ENCODE results near the gene PPIA.
"Not testable (repeated sequence)": the region's sequence is repeated elsewhere in the genome, so short reads cannot be mapped to it uniquely, and the experiment has no call there.

PPIA gene

GRCh38 chr7:44811571-44811970 lies 15.1 kb downstream of the PPIA start:
- H3K4me3 ChIP-seq (ENCODE audit: low read depth, low read length): no peak overlapping the region
- TF ChIP-seq, protein P1, sequence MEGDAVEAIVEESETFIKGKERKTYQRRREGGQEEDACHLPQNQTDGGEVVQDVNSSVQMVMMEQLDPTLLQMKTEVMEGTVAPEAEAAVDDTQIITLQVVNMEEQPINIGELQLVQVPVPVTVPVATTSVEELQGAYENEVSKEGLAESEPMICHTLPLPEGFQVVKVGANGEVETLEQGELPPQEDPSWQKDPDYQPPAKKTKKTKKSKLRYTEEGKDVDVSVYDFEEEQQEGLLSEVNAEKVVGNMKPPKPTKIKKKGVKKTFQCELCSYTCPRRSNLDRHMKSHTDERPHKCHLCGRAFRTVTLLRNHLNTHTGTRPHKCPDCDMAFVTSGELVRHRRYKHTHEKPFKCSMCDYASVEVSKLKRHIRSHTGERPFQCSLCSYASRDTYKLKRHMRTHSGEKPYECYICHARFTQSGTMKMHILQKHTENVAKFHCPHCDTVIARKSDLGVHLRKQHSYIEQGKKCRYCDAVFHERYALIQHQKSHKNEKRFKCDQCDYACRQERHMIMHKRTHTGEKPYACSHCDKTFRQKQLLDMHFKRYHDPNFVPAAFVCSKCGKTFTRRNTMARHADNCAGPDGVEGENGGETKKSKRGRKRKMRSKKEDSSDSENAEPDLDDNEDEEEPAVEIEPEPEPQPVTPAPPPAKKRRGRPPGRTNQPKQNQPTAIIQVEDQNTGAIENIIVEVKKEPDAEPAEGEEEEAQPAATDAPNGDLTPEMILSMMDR (IDR thresholded peaks at IDR 0.05; ENCODE audit: low read depth, low read length): no peak

- TF ChIP-seq, protein P1 (IDR thresholded peaks at IDR 0.05; ENCODE audit: low read depth, low read length): no peak
- no peak overlapping the region for H3K4me3 ChIP-seq (ENCODE audit: low read depth, low read length)
Observed at GRCh38 chr7:44814919-44815318, 18.4 kb downstream of the PPIA start.

GRCh38 chr7:44819292-44819691 lies 22.8 kb downstream of the PPIA start:
- no peak overlapping the region for H3K4me3 ChIP-seq (ENCODE audit: low read depth, low read length)
- TF ChIP-seq, protein P1 (IDR thresholded peaks at IDR 0.05; ENCODE audit: low read depth, low read length): no peak

DNA sequence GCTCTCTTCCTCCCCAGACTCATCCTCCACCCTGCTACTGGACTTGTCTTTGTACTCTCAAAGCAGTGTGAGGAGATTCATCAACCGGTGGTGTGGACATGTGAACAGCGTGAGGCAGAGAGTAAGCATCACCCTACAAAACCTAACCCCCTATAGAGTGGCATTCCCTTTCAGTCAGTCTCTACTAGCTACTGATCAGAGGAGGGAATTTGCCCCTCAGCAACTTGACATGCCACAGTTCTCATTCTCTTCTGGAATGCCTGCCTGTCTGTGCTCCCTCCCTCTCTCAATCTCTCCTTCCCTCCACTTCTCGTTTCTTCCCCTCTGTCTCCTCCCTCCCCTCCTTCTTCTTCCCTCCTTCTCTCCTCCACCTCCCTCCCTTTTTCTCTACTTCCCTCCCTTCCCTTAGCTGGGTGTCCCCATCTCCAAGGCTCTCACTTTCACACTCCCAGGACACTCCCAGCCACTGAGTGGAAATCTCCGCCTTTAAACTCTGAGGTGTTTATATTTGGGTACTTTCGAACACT lies 26.8 kb downstream of the PPIA start:
- H3K4me3 ChIP-seq (ENCODE audit: low read depth, low read length): no peak overlapping the region
- TF ChIP-seq, protein P1 (IDR thresholded peaks at IDR 0.05; ENCODE audit: low read depth, low read length): no peak

GRCh38 chr7:44824894-44825526 lies 28.5 kb downstream of the PPIA start:
- H3K4me3 ChIP-seq (ENCODE audit: low read depth, low read length): no peak overlapping the region
- TF ChIP-seq, protein P1 (IDR thresholded peaks at IDR 0.05; ENCODE audit: low read depth, low read length): no peak

DNA sequence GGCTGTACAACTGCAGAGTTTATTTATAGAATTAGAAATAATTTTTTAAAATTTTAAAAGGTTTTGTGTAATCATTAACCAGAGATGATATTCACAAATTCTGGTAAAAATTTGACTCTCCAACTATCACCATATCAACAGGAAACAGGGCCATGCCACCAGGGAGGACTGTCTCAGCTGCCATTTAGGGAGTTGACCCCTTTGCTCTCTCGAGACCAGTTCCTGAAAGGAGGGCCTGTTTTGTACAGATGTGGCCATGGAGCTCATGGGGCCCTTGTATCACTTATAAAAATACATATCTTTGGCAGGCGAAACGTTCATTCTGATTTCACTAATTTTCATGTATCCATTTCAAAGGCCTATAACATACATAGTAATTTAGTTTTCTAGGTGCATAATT lies 31.1 kb downstream of the PPIA start:
- TF ChIP-seq, protein P1 (IDR thresholded peaks at IDR 0.05; ENCODE audit: low read depth, low read length): no peak
- H3K4me3 ChIP-seq (ENCODE audit: low read depth, low read length): no peak overlapping the region

DNA sequence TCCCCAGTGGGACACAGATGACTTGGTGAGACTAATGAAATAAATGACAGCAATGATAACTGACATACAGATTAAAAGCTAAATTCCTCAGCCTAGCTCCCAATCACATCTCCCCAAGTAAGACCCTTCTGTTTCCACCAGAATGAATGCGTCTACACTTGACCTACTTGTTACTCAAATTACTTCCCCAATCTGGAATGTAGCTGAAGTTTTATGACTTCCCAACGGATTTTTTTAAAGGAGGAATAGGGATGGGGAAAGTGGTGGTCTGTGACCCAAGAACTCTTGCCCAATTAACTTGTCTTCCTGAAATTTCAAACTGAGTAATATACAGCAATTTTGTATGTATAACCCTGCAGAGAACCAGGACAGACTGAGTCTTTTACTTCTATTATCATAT lies 42.3 kb downstream of the PPIA start:
- TF ChIP-seq, protein P1 (IDR thresholded peaks at IDR 0.05; ENCODE audit: low read depth, low read length): no peak
- H3K4me3 ChIP-seq (ENCODE audit: low read depth, low read length): no peak overlapping the region

DNA sequence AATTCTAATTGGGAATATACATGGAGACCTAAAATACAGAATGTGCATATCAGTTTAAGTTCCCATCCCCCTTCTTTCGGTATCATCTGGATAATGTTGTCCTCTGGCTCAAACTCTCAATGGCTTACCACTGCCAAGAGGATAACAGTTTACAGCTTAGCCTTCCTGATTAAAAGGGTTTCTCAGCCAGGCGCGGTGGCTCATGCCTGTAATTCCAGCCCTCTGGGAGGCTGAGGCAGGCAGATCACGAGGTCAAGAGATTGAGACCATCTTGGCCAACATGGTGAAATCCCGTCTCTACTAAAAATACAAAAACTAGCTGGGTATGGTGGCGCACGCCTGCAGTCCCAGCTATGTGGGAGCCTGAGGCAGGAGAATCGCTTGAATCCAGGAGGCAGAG lies 46.2 kb downstream of the PPIA start:
- H3K4me3 ChIP-seq (ENCODE audit: low read depth, low read length): not testable (repeated sequence)

- not testable (repeated sequence) for H3K4me3 ChIP-seq (ENCODE audit: low read depth, low read length)
Observed at GRCh38 chr7:44843440-44843839, 47.0 kb downstream of the PPIA start.

Measured in WI38 (cell line).